HG02938 (cell line): Measurements from ENCODE around the gene POU3F3.

Experiments used
- ATAC-seq: cut with Tn5 transposase; IDR thresholded peaks from one replicate; pipeline ENCODE4 v1.9.1; 2021; ENCODE audit warnings: mild to moderate bottlenecking, moderate library complexity; ENCODE audit not compliant: unreplicated experiment

Gene POU3F3

DNA sequence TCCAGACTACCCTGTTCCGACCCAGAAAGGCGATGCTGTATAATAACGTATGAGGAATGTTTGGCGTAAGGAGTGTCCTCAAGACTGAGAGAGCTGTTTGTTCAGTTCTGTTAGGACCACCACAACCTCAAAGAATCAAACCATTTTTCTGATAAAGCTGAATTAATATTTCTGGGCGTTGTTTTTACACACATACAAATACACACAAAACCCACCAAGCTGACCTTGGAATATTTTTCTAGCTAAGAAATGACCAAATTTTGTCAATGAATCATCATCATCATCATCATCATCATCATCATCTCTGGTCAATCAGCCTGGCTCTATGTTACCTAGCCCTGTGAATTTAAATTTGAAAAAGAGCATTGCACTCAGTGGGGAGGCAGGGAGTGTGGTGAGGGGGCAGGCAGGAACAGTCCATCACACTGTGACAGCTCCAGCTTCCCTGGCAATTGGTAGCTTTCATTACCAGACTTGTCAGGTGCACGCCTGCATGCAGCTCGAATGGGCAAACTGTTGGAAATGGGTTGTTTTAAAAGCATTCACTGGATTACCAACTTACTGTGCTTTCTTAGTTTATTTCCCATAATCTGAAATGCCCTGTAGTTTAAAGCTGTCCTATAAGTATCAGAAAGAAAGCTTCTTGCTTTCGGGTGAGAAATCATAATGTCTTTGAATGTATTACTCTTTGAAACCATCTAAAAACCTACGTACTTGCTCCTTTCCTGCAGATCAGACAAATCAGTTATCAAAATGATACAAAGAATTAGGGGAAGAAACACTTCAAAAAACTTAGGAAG is 6.9 kb upstream of the POU3F3 start:
- ATAC-seq: no peak

- ATAC-seq: no peak
These were observed 6.2 kb upstream of the POU3F3 start for GRCh38 chr2:104847586-104848160.

- no peak for ATAC-seq
These were observed 5.4 kb upstream of the POU3F3 start for GRCh38 chr2:104848526-104848925.

DNA sequence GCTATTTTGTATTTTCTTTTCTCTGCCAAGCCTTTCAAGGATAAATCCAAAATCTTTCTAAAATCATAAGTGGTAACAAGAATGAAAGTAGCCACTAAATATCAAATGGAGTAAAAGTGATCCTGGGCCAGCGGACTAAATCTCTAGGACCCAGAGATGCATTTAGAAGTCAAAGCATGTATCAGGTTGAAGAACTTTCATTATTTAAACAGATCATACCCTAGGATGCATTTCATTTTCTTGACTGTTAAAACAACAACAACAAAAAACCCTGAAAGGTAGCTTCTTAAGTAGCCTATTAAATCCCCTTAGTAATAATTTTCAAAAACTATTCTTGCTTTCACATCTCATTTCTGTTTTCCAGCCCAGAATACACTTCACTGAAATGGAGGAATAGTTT is 4.8 kb upstream of the POU3F3 start:
- no peak for ATAC-seq

GRCh38 chr2:104849618-104850141 is 4.2 kb upstream of the POU3F3 start:
- ATAC-seq: no peak

GRCh38 chr2:104850361-104851290 is 3.3 kb upstream of the POU3F3 start:
- no peak for ATAC-seq

DNA sequence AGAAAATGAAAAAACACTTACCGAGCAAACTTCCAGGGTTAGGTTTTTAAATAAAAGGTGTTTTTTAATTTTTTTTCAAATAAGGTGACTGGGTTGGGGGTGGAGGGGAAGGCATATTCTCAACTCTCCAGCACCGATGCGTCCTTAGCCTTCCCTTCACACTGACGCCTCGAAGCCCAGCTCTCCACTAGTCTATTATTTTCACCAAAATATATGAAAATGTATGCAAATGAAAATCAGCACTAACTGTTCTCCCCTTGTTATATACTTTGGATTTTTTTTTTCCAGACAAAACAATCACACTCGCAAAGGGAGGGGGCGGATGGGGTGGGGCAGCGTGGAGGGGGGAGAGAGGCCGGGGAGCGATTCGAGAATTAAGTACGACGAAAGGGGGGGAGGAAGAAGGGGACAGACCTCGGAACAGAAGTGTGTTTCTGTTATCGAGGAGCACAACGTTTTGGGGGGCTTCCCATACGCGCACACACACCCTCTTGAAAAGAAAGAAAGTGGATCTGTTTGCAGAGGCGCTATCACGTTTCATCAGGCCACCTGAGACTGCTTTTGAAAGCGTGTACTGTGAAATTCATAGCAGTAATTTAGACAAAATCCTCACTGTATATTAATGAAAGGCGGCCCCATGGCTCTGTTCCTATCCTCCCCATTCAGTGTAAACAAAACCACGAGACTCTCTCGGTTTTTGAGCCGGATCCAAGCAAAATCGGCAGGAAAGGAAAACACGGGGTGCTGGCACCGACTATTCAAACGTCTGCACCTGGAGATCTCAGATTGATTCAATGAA is 2.4 kb upstream of the POU3F3 start:
- ATAC-seq: no peak

- no peak for ATAC-seq
These were observed 1.7 kb upstream of the POU3F3 start for GRCh38 chr2:104852090-104852666.

- ATAC-seq: no peak
These were observed 744 bp downstream of the POU3F3 start for GRCh38 chr2:104854498-104855220.

DNA sequence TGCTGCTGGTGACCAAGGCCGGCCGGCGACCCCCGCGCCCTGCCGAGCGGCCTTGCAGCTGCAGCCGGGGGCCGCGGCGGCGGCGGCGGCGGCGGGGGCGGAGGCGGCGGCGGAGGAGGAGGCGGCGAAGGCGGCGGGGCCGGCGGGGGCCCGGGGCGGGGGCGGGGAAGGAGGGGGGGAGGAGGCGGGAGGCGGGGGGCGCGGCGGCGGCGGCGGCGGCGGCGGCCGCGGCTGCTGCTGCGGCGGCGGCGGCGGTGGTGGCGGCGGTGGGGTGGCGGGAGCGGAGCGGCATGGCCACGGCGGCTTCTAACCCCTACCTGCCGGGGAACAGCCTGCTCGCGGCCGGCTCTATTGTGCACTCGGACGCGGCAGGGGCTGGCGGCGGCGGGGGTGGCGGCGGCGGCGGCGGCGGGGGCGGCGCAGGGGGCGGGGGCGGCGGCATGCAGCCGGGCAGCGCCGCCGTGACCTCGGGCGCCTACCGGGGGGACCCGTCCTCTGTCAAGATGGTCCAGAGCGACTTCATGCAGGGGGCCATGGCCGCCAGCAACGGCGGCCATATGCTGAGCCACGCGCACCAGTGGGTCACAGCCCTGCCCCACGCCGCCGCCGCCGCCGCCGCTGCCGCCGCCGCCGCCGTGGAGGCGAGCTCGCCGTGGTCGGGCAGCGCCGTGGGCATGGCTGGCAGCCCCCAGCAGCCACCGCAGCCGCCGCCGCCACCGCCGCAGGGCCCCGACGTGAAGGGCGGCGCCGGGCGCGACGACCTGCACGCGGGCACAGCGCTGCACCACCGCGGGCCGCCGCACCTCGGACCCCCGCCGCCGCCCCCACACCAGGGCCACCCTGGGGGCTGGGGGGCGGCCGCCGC is 1.5 kb downstream of the POU3F3 start:
- ATAC-seq: no peak

DNA sequence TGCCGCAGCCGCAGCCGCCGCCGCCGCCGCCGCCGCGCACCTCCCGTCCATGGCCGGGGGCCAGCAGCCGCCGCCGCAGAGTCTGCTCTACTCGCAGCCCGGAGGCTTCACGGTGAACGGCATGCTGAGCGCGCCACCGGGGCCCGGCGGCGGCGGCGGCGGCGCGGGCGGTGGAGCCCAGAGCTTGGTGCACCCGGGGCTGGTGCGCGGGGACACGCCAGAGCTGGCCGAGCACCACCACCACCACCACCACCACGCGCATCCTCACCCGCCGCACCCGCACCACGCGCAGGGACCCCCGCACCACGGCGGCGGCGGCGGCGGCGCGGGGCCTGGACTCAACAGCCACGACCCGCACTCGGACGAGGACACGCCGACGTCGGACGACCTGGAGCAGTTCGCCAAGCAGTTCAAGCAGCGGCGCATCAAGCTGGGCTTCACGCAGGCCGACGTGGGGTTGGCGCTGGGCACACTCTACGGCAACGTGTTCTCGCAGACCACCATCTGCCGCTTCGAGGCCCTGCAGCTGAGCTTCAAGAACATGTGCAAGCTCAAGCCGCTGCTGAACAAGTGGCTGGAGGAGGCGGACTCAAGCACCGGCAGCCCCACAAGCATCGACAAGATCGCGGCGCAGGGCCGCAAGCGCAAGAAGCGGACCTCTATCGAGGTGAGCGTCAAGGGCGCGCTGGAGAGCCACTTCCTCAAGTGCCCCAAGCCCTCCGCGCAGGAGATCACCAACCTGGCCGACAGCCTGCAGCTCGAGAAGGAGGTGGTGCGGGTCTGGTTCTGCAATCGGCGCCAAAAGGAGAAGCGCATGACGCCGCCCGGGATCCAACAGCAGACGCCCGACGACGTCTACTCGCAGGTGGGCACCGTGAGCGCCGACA is 2.4 kb downstream of the POU3F3 start:
- ATAC-seq: no peak

GRCh38 chr2:104856973-104857261 is 3.0 kb downstream of the POU3F3 start:
- ATAC-seq: no peak

DNA sequence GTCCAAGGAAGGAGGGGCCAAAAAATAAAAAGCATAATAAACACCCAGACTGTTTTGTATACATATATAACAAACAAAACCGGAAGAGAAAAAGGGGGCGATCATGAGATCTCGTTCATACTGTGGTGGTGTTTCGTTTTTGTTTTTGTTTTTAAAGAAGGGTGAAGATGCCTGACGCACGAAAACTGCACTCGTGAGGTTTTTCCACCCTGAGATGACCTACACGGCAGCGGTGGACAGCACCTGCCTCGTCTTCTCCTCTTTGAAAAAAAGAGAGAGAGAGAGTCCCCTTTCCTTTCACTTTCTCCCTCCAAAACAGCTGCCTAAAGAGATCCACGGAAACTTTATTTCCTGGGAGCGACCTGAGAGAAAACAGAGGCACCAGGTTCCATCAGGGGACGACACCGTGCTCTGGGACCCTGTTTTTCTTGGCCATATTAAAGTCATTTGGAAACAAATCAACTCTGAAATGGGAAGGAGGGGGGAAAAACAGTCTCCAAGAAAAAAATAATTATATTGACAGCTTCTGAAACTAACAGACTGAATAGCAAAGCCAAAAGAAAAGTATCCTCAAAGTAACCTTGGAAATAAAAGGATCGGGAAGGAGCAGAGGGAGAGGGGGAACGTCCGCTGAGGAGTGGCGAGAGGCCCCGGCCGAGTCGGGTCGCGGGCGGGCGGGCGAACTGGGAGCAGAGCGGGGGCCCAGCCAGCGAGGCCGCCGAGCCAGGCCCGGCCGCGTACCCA is 3.5 kb downstream of the POU3F3 start:
- no peak for ATAC-seq

- no peak for ATAC-seq
These were observed 4.4 kb downstream of the POU3F3 start for GRCh38 chr2:104858006-104858978.

- ATAC-seq: no peak
These were observed 5.4 kb downstream of the POU3F3 start for GRCh38 chr2:104859291-104859765.
